ENCODE results near the gene TLR9.

Gene TLR9

GRCh38 chr3:52202384-52203077 is 22.9 kb downstream of the TLR9 start:
- peak overlapping the region; percentile 60; the same call in 1 of the 2 replicates for H3K27ac ChIP-seq
- TF ChIP-seq CTCF (conservative IDR thresholded peaks at IDR 0.05), result no peak

GRCh38 chr3:52200981-52201679 is 24.3 kb downstream of the TLR9 start:
- TF ChIP-seq CTCF (conservative IDR thresholded peaks at IDR 0.05), result no peak
- no peak overlapping the region for H3K27ac ChIP-seq

GRCh38 chr3:52198643-52199608 is 26.5 kb downstream of the TLR9 start:
- H3K27ac ChIP-seq, result peak overlapping the region; percentile 85
- TF ChIP-seq CTCF (conservative IDR thresholded peaks at IDR 0.05), result no peak

GRCh38 chr3:52197842-52198625 is 27.4 kb downstream of the TLR9 start, which contains the start of gene ALAS1:
ALAS1 (plus strand) TSS chr3:52198160; CDS start chr3:52199242, 1,082 bp downstream.
- TF ChIP-seq CTCF (conservative IDR thresholded peaks at IDR 0.05), result peak; percentile 22
- peak within 1 kb of the TSS; percentile 85 for H3K27ac ChIP-seq

GRCh38 chr3:52197499-52197841 is 28.0 kb downstream of the TLR9 start:
- peak overlapping the region; percentile 85 for H3K27ac ChIP-seq
- no peak for TF ChIP-seq CTCF (conservative IDR thresholded peaks at IDR 0.05)

GRCh38 chr3:52196977-52197376 is 28.5 kb downstream of the TLR9 start:
- H3K27ac ChIP-seq, result peak overlapping the region; percentile 85; the same call in 1 of the 2 replicates
- no peak for TF ChIP-seq CTCF (conservative IDR thresholded peaks at IDR 0.05)
